HG02610 (cell line): ENCODE results near the gene KCNQ1.
"Not testable (repeated sequence)": the region's sequence is repeated elsewhere in the genome, so short reads cannot be mapped to it uniquely, and the experiment has no call there.

Experiments
- ATAC-seq: cut with Tn5 transposase; IDR thresholded peaks from one replicate; pipeline ENCODE4 v1.9.1; 2021; ENCODE audit warnings: mild to moderate bottlenecking, moderate library complexity; ENCODE audit not compliant: unreplicated experiment

The KCNQ1 gene

GRCh38 chr11:2587976-2588748 lies 143.4 kb downstream of the KCNQ1 start:
- no peak for ATAC-seq

GRCh38 chr11:2588809-2589537 lies 144.2 kb downstream of the KCNQ1 start:
- ATAC-seq, result no peak

GRCh38 chr11:2589538-2589934 lies 144.7 kb downstream of the KCNQ1 start:
- no peak for ATAC-seq

GRCh38 chr11:2590131-2590964 lies 145.5 kb downstream of the KCNQ1 start:
- no peak for ATAC-seq

GRCh38 chr11:2590965-2591754 lies 146.4 kb downstream of the KCNQ1 start:
- no peak for ATAC-seq

- ATAC-seq, result no peak
Observed at GRCh38 chr11:2591805-2592204, 147.0 kb downstream of the KCNQ1 start.

GRCh38 chr11:2592559-2593392 lies 148.0 kb downstream of the KCNQ1 start:
- no peak for ATAC-seq

GRCh38 chr11:2593393-2593950 lies 148.7 kb downstream of the KCNQ1 start:
- ATAC-seq, result no peak

- ATAC-seq, result no peak
Observed at GRCh38 chr11:2594267-2594666, 149.5 kb downstream of the KCNQ1 start.

GRCh38 chr11:2595204-2595603 lies 150.4 kb downstream of the KCNQ1 start:
- no peak for ATAC-seq

GRCh38 chr11:2599561-2600189 lies 154.9 kb downstream of the KCNQ1 start:
- no peak for ATAC-seq

GRCh38 chr11:2609345-2609744 lies 164.5 kb downstream of the KCNQ1 start:
- ATAC-seq, result no peak

- ATAC-seq, result no peak
Observed at GRCh38 chr11:2612884-2613571, 168.2 kb downstream of the KCNQ1 start.

GRCh38 chr11:2621894-2622293 lies 177.1 kb downstream of the KCNQ1 start:
- peak; percentile 58 for ATAC-seq

GRCh38 chr11:2625183-2625582 lies 180.4 kb downstream of the KCNQ1 start:
- no peak for ATAC-seq

GRCh38 chr11:2630679-2631078 lies 185.9 kb downstream of the KCNQ1 start:
- no peak for ATAC-seq

GRCh38 chr11:2631161-2631560 lies 186.4 kb downstream of the KCNQ1 start:
- ATAC-seq, result no peak

- ATAC-seq, result not testable (repeated sequence)
Observed at GRCh38 chr11:2639763-2640162, 195.0 kb downstream of the KCNQ1 start.
